Measurements from ENCODE around the gene TMEM132D.

DNA sequence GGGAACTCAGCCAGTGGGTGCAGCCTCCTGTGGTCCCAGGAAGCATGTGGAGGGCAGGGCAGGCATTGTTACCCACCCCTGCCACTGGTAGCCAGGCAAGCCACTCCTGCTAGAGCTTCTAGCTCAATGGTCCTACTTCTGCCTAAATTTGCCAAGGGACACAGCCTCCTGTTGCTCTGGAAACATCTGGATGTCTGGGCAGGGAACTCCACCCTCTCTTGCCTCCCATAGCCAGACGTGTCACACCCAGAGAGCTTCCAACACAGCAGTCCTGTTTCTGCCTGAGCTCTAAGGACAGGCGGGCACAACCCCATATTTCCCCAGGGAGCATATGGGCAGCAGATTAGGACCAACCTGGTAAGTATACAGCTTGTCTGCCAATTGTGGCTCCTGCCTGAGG, 700.4 kb downstream of the TMEM132D start:
- TF ChIP-seq, protein P1, sequence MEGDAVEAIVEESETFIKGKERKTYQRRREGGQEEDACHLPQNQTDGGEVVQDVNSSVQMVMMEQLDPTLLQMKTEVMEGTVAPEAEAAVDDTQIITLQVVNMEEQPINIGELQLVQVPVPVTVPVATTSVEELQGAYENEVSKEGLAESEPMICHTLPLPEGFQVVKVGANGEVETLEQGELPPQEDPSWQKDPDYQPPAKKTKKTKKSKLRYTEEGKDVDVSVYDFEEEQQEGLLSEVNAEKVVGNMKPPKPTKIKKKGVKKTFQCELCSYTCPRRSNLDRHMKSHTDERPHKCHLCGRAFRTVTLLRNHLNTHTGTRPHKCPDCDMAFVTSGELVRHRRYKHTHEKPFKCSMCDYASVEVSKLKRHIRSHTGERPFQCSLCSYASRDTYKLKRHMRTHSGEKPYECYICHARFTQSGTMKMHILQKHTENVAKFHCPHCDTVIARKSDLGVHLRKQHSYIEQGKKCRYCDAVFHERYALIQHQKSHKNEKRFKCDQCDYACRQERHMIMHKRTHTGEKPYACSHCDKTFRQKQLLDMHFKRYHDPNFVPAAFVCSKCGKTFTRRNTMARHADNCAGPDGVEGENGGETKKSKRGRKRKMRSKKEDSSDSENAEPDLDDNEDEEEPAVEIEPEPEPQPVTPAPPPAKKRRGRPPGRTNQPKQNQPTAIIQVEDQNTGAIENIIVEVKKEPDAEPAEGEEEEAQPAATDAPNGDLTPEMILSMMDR (IDR thresholded peaks at IDR 0.05), result no peak
- TF ChIP-seq POLR2AphosphoS5 (IDR thresholded peaks at IDR 0.05) (no peak), POLR2A (IDR thresholded peaks at IDR 0.05; ENCODE audit: low read depth) (no peak)
